HG02798 (cell line): Measurements from ENCODE around the gene UPF3A.
A peak's percentile ranks its signal among the peaks of the same experiment; 100 is the strongest.
"Not testable (repeated sequence)": the region's sequence is repeated elsewhere in the genome, so short reads cannot be mapped to it uniquely, and the experiment has no call there.

ENCODE experiments used
- ATAC-seq: cut with Tn5 transposase; IDR thresholded peaks from one replicate; pipeline ENCODE4 v1.9.1; 2021; ENCODE audit warnings: mild to moderate bottlenecking; ENCODE audit not compliant: unreplicated experiment, poor library complexity

Gene UPF3A, protein sequence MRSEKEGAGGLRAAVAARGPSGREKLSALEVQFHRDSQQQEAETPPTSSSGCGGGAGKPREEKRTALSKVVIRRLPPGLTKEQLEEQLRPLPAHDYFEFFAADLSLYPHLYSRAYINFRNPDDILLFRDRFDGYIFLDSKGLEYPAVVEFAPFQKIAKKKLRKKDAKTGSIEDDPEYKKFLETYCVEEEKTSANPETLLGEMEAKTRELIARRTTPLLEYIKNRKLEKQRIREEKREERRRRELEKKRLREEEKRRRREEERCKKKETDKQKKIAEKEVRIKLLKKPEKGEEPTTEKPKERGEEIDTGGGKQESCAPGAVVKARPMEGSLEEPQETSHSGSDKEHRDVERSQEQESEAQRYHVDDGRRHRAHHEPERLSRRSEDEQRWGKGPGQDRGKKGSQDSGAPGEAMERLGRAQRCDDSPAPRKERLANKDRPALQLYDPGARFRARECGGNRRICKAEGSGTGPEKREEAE

GRCh38 chr13:114281351-114282040, at the start of gene UPF3A:
Gene UPF3A (plus strand): TSS chr13:114281601. CDS start chr13:114281640, 39 bp downstream.
- ATAC-seq, result peak; percentile 80

- no peak for ATAC-seq
Observed at GRCh38 chr13:114231886-114232285, 49.5 kb upstream of the UPF3A start.

DNA sequence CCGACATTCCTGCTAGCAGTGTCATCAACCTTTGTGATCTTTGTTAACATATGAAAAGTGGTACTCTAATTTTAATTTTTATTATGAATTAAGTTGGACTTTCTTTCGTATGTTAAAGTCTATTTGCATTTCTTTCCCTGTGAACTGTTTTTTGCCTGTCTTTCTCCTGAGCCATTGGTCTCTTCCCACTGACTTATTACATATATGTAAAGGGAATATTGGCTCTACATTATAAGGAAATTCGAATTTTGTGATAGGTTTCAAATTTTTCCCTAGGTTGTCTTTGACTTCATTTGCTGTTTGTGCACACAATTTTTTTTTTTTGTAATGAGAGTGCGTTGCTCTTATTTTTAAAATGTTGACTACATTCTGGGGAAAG, 47.1 kb upstream of the UPF3A start:
- ATAC-seq, result no peak

GRCh38 chr13:114234645-114235421, 46.6 kb upstream of the UPF3A start, which contains the start of gene CDC16:
Gene CDC16 (plus strand): TSS chr13:114234897. CDS start chr13:114235085, 188 bp downstream.
- ATAC-seq, result peak; percentile 89

DNA sequence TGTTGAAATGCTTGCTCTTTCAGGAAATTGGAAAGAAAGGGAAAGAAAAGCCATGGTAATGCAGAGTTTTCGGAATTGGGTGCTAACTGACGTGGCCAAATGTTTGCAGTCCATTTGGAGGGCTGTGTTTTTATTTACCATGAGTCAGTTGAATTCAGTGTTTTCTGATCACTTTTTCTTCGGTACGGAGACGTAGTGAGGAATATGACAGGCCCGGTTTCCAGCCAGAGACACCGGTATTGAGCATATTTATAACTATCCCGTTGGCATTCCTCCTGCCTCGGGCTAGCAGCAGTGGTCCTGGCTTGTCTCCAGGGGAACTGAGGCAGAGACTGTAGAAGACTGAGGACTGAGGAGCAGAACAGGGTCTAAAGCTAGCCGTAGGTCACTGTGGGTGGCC, 45.7 kb upstream of the UPF3A start:
- ATAC-seq, result no peak

- ATAC-seq, result no peak
Observed at GRCh38 chr13:114236227-114236626, 45.2 kb upstream of the UPF3A start.

- ATAC-seq, result no peak
Observed at GRCh38 chr13:114237415-114238112, 43.8 kb upstream of the UPF3A start.

DNA sequence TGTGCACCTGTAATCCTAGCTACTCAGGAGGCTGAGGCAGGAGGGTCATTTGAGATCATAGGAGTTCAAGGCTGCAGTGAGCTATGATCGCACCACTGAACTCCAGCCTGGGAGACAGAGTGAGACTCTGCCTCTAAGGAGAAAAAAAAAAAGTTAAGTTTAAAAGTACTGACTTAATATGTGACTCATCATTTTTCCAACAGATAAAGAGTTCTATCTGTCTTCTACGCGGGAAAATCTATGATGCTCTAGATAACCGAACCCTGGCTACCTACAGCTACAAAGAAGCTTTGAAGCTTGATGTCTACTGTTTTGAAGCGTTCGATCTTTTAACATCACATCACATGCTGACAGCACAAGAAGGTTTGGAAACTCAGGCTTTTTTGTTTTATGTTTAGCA, 39.5 kb upstream of the UPF3A start:
- no peak for ATAC-seq

- no peak for ATAC-seq
Observed at GRCh38 chr13:114243971-114244370, 37.4 kb upstream of the UPF3A start.

GRCh38 chr13:114244637-114245036, 36.8 kb upstream of the UPF3A start:
- ATAC-seq, result no peak

GRCh38 chr13:114248011-114248410, 33.4 kb upstream of the UPF3A start:
- no peak for ATAC-seq

DNA sequence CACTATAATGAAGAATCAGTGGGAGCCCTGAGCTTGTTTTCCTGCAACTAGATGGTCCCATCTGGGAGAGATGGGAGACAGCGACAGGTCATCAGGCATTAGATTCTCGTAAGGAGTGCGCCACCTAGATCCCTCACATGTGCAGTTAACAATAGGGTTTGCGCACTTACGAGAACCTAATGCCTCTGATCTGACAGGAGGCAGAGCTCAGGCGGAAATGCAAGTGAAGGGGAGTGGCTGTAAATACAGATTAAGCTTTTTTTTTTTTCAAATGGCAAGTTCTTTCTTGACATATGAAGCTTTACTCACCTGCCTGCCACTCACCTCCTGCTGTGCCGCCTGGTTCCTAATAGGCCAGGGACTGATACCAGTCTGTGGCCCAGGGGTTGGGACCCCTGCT, 32.3 kb upstream of the UPF3A start:
- ATAC-seq, result no peak

- ATAC-seq, result not testable (repeated sequence)
Observed at GRCh38 chr13:114251639-114252440, 29.6 kb upstream of the UPF3A start.

GRCh38 chr13:114256547-114256946, 24.9 kb upstream of the UPF3A start:
- ATAC-seq, result no peak

DNA sequence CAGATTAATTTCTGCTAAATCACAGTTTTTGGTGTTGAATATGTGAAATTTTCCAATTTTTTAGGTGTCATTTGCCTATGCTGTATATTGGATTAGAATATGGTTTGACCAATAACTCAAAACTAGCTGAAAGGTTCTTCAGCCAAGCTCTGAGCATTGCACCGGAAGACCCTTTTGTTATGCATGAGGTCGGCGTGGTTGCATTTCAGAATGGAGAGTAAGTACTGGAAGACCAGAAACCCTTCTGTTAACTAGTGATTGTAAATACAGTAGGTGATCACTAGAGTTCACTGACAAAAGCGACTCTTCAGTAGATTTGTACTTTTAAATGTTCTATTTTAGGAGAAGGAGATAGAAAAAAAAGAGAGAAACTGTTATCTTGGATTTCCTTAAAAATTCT, 24.4 kb upstream of the UPF3A start:
- ATAC-seq, result no peak

DNA sequence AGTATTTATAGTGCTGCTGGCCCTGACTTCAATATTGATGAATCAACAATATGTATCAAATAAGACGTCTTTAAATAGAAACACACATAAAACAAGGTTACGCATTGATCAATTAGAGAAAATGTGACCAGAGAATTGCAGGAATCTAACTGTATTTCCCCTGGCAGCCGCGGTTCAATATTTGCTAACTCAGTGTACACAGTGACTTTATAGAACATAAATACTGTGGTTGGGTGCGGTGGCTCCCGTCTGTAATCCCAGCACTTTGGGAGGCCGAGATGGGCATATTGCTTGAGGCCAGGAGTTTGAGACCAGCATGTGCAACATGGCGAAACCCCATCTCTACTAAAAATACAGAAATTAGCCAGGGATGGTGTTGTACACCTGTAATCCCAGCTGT, 22.8 kb upstream of the UPF3A start:
- no peak for ATAC-seq

DNA sequence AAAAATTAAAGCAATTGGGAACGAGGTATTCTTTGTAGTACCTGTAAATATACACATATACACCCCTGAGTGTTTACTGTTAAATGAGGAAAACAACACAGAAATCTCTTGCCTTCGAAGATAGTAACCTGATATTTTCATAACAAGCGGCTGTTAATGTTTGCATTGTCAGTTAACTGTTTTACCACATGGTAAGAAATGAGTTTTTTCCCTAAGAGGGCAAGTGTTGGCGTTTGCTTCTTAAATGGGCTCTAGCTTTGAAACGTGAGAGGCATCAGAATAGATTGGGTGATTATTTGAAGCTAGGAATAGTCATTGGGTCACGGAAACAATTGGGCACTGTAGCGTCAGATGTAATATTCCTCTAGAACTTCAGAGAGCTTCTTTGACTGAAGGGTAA, 22.0 kb upstream of the UPF3A start:
- no peak for ATAC-seq

DNA sequence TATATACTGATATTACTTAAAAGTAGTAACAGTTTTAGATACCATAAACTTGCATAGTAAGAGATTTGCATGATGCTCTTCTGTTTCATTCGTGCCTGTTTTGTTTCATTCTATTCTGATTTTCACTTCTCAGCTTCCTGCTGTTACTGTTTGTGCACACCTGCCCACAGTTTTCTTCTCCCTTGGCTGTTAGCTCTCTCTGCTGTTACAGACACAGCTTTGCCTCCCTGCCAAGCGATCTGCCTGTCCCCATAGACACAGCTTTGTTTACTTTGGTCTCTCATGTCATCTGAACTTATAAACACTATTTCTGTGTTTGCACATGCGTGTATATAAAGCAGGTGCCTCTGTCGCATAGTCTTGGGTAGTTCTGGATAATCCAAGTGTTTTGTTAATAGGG, 21.4 kb upstream of the UPF3A start:
- peak; percentile 64 for ATAC-seq

DNA sequence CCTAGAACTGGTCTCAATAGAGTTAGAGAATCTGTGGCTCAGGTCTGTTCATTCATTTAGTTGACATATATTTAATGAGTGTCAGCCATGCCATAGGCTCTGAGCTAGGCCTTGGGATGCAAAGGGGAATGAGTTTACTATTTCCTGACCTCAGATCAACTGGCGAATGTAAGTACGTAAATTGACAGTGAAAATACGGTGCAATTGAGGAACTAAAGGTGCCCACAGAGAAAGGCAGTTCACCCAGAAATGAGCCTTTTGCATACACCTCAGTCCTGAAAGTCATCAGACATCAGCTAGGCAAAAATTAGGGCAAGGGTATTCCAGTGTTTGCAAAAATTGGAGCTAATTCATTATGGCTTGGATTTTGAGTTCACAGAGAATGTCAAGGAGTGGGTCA, 20.6 kb upstream of the UPF3A start:
- no peak for ATAC-seq
